SIG-M5 (cell line): ENCODE results near the gene LRRC37A3.
"Not testable (repeated sequence)": the region's sequence is repeated elsewhere in the genome, so short reads cannot be mapped to it uniquely, and the experiment has no call there.

ENCODE experiments used
- DNase-seq: peaks from one replicate; lab custom pipeline; 2025; lab: John Stamatoyannopoulos, UW

The LRRC37A3 gene

DNA sequence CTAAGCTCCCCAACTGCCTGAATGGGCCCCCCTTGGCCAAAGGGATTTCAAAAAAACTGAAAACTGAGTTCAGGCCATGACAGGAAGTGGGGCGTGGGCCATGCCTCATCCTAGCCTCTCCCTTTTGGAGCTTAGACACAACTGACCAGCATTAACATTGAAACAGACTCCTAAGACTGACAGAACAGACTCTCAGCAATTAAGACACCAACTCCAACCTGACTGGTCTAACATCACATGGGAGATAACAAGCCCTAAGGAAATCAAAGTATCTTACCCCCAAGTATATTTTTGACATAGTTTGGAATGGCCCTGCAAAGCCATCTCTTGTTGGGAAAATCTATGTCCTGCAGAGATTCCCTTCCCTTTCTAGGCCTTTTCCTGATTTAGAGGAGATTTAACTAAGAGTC is 88.6 kb downstream of the LRRC37A3 start:
- not testable (repeated sequence) for DNase-seq

DNA sequence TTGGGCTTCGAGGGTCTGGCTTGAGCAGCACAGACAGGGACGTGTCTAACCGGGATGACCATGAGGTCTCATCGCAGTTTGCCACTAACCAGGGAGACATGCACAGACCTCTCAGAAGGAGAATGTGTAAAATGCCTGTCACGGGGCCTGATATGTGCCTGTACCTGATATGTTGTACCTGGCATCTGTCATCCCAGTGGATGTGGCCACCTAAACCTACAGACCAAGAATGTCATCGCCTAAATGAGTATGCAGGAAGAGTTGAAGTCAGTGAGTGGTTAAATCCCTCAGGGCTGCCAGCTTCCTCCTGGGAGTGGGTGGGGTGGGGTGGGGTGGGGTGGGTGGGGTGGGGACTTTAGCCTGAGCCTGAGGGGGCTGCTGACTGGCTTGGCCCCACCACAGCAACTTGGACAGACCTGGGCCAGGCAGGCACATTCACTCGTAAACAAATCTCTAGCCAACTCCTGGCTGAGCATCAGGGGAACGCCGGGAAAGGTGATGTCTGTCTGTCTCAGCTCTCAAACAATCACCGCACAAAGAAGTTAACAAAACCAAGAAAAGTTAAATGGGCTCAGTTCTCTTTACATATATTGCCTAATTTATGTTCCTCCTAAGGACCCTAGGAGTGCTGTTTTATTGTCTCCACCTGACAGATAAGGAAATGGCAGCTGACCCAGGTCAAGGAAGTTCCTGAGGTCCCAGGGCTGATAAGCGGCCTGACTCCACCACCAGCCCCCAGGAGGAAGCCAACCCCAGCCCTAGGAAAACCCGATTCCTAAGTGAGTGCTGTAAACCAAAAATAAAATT is 89.3 kb downstream of the LRRC37A3 start:
- DNase-seq: not testable (repeated sequence)

DNA sequence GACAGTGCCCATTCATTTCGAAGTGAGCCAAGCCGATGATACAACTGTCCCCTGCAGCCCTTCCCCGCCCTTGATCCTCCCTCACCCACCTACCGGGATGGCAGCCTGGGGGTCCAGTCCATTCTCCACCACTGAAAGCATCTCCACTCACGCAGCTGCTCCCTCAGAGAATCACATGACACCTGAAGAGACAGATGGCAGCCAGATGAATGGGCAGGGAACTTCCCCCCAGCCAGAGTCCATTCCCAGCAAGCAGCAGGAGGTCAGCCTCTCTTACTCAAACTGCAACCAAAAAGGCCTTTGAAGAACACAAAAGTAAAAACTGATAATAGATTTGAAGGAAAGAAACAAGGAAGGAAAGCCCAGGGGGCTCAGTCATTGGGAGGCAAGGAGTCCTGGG is 90.2 kb downstream of the LRRC37A3 start:
- DNase-seq: not testable (repeated sequence)

DNA sequence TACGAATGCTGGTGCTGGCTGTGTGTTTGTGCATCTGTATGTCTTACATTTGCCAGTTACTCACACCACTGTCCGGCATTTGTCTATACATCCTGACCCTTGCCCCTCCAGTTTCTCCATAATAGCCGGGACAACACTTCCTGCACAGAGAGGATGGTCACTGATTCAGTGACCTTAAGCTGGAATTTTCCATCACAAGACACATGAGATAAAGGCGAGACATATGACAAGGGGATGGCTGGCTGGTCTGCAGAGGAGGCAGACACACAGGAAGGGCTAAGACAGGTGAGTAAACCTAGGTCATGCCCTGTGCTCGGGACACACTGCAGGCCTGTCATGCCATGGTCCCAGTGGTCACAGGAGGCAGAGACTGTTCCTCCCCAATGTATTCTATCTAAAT is 100.4 kb downstream of the LRRC37A3 start:
- not testable (repeated sequence) for DNase-seq

DNA sequence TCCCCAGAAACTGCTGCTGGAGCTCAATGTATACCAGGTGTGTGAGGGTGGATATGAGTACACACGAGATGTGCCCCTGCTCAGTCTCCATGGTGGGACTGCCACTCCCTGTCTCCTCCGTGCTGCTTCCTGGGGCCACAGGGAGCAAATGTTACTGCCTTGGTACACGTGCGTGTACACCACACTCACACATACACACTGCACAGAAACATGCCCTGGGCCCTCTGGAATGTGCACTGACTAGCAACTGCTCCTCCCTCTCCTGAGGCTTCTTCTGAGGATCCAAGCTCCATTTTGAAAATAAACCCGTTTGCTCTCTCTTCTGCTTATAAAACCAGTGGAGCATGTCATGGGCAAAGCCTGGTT is 103.5 kb downstream of the LRRC37A3 start:
- DNase-seq: not testable (repeated sequence)

DNA sequence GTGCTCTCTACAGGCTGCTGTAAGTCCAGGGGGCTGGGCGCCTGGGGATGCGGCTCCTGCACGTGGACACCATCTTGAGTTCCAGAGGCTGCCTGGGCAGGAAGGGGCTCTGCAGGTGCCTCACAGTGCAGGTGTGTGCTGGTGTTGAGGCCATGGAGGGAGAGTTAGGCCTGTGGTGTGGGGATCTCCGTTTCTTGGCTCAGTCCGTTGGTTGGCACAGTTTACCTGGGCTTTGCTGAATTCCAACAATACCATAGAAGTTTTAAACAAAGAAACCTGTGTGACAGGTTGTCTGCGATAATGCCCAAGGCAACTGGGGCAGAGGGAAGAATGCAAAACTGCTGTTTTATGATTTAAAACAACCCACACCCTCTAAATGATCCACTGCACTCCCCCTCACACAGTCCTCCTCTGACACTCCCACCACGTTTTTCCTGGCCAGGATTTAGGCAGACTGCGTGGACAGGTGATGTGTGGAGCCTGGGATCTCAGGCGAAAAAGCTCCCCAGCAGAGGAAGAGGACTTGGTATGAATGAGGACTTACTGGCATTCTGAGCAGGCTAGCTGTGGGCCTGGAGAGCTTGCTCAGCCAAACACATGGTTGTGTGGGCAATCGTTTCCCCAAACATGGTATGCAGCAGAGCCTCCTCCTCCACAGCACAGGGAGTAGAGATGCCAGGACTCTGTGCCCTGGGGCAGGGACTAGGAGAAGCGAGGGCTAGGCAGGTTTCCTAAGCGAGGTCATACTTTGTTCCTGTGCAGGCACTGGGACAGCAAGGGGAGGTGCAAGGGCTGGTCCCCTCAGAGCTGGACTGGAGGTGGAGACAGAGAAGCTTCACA is 104.1 kb downstream of the LRRC37A3 start:
- DNase-seq: not testable (repeated sequence)

DNA sequence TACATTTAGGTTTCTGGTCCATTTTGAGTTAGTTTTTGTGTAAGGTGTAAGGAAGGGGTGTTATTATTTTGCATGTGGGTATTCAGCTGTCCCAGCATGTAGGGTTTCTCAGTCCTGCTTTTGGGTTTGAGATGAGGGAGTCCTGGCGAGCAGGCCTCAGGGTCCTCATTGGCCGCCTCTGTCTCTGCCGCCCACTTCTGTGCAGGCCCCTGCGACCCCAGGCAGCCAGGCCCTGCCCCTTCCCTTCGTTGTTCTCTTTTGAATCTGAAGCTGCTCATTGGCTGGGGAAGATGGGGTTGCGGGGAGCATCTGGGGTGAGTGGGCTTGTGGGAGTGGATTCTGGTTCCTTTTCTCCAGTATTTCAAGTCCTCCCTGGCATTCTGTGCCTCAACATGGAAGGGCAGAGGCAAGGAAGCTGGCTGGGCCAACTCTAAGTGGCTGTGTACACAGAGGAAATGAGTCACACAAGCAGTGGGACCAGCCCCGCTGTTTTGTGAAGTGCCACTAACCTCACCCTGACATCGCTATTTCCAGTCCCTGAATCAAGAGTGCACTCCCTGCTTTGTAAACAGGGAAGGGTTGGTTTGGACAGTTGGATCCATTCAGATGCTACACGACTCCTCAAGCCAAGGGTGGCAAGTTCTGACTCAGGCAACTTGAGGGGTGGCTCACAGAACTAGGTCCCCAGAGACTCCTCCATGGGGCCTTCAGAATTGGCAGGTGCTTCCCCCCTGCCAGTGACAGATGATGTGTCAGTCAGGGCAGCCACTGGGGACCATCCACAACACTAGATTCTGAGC is 110.9 kb downstream of the LRRC37A3 start:
- DNase-seq: not testable (repeated sequence)
